Measurements from ENCODE around the gene ARHGEF7.

The ARHGEF7 gene

GRCh38 chr13:111117961-111118360 lies 2.9 kb downstream of the ARHGEF7 start:
- H3K4me3 ChIP-seq (ENCODE audit: control insufficient read depth, low read depth, low read length) = no peak overlapping the region
- TF ChIP-seq, protein P1, sequence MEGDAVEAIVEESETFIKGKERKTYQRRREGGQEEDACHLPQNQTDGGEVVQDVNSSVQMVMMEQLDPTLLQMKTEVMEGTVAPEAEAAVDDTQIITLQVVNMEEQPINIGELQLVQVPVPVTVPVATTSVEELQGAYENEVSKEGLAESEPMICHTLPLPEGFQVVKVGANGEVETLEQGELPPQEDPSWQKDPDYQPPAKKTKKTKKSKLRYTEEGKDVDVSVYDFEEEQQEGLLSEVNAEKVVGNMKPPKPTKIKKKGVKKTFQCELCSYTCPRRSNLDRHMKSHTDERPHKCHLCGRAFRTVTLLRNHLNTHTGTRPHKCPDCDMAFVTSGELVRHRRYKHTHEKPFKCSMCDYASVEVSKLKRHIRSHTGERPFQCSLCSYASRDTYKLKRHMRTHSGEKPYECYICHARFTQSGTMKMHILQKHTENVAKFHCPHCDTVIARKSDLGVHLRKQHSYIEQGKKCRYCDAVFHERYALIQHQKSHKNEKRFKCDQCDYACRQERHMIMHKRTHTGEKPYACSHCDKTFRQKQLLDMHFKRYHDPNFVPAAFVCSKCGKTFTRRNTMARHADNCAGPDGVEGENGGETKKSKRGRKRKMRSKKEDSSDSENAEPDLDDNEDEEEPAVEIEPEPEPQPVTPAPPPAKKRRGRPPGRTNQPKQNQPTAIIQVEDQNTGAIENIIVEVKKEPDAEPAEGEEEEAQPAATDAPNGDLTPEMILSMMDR (conservative IDR thresholded peaks at IDR 0.05; ENCODE audit: control insufficient read depth, insufficient read depth, low read depth, low read length) = no peak
- peak; percentile 40 for DNase-seq (ENCODE audit: low read depth)

GRCh38 chr13:111118898-111119607 lies 3.9 kb downstream of the ARHGEF7 start:
- no peak overlapping the region for H3K4me3 ChIP-seq (ENCODE audit: control insufficient read depth, low read depth, low read length)
- TF ChIP-seq, protein P1 (conservative IDR thresholded peaks at IDR 0.05; ENCODE audit: control insufficient read depth, insufficient read depth, low read depth, low read length) = no peak
- DNase-seq (ENCODE audit: low read depth) = no peak

DNA sequence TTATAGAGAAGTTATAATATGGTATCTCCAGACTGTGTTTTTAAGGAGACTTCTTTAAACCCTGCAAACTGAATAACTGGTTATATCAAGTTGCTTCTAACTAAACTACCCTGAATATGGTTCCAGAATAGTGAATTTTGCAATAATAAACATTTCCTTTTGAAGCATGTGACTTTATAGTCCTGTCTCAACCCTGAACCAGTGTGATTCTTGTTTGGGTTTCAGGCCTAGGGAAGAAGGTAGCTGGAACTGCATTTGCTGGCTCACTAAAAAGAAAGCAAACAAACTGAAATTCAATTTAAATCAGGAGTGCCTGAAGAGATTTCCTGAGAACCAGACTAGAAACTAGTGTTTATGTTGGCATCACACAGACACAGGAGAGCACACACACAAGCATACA lies 4.9 kb downstream of the ARHGEF7 start:
- no peak overlapping the region for H3K4me3 ChIP-seq (ENCODE audit: control insufficient read depth, low read depth, low read length)
- TF ChIP-seq, protein P1 (conservative IDR thresholded peaks at IDR 0.05; ENCODE audit: control insufficient read depth, insufficient read depth, low read depth, low read length) = no peak
- no peak for DNase-seq (ENCODE audit: low read depth)

DNA sequence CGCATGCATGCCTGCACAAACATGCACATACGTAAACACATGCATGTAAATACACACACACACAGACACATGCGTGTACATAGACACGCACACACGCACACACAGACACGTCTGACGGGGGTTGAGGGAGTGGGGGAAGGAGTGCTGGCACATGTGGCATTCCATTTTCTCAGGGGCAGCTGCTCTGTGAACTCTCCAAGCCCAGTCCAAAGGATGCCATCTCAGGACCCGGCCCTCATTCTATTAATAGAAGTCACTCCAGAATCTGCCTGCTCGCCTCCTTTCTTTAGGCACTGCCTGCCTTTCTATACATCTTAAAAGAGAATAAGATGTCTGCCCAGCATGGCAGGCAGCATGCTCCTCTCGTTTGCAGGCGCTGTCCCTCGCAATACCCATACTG lies 5.3 kb downstream of the ARHGEF7 start:
- TF ChIP-seq, protein P1 (conservative IDR thresholded peaks at IDR 0.05; ENCODE audit: control insufficient read depth, insufficient read depth, low read depth, low read length) = no peak
- no peak for DNase-seq (ENCODE audit: low read depth)
- no peak overlapping the region for H3K4me3 ChIP-seq (ENCODE audit: control insufficient read depth, low read depth, low read length)

- no peak overlapping the region for H3K4me3 ChIP-seq (ENCODE audit: control insufficient read depth, low read depth, low read length)
- DNase-seq (ENCODE audit: low read depth) = no peak
- TF ChIP-seq, protein P1 (conservative IDR thresholded peaks at IDR 0.05; ENCODE audit: control insufficient read depth, insufficient read depth, low read depth, low read length) = no peak
These were observed 5.8 kb downstream of the ARHGEF7 start for GRCh38 chr13:111120913-111121312.

- no peak for DNase-seq (ENCODE audit: low read depth)
- TF ChIP-seq, protein P1 (conservative IDR thresholded peaks at IDR 0.05; ENCODE audit: control insufficient read depth, insufficient read depth, low read depth, low read length) = no peak
- no peak overlapping the region for H3K4me3 ChIP-seq (ENCODE audit: control insufficient read depth, low read depth, low read length)
These were observed 6.4 kb downstream of the ARHGEF7 start for GRCh38 chr13:111121506-111121905.
